ENCODE data around the gene SLC43A2.

DNA sequence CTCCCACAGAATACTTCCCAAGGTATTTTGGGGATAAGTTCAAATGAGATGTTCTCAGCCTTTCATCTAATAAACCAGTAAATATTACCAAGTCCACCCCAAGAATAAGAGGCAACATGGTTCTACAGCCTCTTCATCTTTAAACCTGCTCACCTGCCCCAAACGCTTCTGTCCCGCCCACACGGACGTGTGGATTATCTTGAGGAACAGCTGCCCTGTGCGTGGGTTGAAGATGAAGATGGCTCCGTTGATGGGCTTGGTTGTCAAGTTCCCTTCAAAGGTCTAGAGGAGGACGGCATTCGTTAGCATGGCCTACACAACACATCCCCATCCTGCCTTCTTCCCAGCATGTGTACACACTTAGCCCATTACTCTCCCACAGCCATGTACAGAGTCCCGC lies 29.5 kb upstream of the SLC43A2 start:
- TF ChIP-seq, protein P1, sequence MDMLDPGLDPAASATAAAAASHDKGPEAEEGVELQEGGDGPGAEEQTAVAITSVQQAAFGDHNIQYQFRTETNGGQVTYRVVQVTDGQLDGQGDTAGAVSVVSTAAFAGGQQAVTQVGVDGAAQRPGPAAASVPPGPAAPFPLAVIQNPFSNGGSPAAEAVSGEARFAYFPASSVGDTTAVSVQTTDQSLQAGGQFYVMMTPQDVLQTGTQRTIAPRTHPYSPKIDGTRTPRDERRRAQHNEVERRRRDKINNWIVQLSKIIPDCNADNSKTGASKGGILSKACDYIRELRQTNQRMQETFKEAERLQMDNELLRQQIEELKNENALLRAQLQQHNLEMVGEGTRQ (IDR thresholded peaks at IDR 0.05; ENCODE audit: borderline replicate concordance, low read depth, low read length): no peak
- TF ChIP-seq EZH2phosphoT487 (IDR thresholded peaks at IDR 0.05; ENCODE audit: borderline replicate concordance, low read depth) (no peak), POLR2AphosphoS5 (IDR thresholded peaks at IDR 0.05; ENCODE audit: low read depth, low read length) (no peak), FOXJ3 (CRISPR knock-in tag; IDR thresholded peaks at IDR 0.05) (no peak), RCOR1 (IDR thresholded peaks at IDR 0.05; ENCODE audit: low read length) (no peak), GABPA (IDR thresholded peaks at IDR 0.05; ENCODE audit: low read depth) (no peak)
- TF ChIP-seq, protein P2, sequence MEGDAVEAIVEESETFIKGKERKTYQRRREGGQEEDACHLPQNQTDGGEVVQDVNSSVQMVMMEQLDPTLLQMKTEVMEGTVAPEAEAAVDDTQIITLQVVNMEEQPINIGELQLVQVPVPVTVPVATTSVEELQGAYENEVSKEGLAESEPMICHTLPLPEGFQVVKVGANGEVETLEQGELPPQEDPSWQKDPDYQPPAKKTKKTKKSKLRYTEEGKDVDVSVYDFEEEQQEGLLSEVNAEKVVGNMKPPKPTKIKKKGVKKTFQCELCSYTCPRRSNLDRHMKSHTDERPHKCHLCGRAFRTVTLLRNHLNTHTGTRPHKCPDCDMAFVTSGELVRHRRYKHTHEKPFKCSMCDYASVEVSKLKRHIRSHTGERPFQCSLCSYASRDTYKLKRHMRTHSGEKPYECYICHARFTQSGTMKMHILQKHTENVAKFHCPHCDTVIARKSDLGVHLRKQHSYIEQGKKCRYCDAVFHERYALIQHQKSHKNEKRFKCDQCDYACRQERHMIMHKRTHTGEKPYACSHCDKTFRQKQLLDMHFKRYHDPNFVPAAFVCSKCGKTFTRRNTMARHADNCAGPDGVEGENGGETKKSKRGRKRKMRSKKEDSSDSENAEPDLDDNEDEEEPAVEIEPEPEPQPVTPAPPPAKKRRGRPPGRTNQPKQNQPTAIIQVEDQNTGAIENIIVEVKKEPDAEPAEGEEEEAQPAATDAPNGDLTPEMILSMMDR (IDR thresholded peaks at IDR 0.05): no peak
- TF ChIP-seq, protein P3, sequence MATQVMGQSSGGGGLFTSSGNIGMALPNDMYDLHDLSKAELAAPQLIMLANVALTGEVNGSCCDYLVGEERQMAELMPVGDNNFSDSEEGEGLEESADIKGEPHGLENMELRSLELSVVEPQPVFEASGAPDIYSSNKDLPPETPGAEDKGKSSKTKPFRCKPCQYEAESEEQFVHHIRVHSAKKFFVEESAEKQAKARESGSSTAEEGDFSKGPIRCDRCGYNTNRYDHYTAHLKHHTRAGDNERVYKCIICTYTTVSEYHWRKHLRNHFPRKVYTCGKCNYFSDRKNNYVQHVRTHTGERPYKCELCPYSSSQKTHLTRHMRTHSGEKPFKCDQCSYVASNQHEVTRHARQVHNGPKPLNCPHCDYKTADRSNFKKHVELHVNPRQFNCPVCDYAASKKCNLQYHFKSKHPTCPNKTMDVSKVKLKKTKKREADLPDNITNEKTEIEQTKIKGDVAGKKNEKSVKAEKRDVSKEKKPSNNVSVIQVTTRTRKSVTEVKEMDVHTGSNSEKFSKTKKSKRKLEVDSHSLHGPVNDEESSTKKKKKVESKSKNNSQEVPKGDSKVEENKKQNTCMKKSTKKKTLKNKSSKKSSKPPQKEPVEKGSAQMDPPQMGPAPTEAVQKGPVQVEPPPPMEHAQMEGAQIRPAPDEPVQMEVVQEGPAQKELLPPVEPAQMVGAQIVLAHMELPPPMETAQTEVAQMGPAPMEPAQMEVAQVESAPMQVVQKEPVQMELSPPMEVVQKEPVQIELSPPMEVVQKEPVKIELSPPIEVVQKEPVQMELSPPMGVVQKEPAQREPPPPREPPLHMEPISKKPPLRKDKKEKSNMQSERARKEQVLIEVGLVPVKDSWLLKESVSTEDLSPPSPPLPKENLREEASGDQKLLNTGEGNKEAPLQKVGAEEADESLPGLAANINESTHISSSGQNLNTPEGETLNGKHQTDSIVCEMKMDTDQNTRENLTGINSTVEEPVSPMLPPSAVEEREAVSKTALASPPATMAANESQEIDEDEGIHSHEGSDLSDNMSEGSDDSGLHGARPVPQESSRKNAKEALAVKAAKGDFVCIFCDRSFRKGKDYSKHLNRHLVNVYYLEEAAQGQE (IDR thresholded peaks at IDR 0.05; ENCODE audit: low read depth, low read length): no peak

Data from SK-N-SH (cell line).